Spleen (tissue), 11 donors: ENCODE measurements around the gene ATF6. TPM values are rescaled to one million over a fixed set of nuclear protein-coding genes. Genes with fewer than 3 reads are reported as not detected.

ENCODE experiments used
- DNase-seq: peaks from one replicate; pipeline ENCODE4 v3.0.0-alpha.2; 2020
- H3K27ac ChIP-seq, 8 donors: fragments of 200-600 bp; sonication (generic) in 7 of 8; 1 replicate in 4 of 8; 2 replicates in 4 of 8; pipeline versions ENCODE4 v1.5.0 to v1.8.0; 2016 to 2021; ENCODE audit warnings: inconsistent platforms in 4 of 8, mild to moderate bottlenecking in 4 of 8, moderate library complexity in 1 of 8
- H3K27me3 ChIP-seq, 7 donors: fragments of 200-600 bp; sonication (generic) in 6 of 7; replicated peaks in 1 of 7; 1 replicate in 4 of 7; 2 replicates in 3 of 7; pipeline versions ENCODE4 v1.5.0 to v1.8.0; 2016 to 2021; ENCODE audit warnings: inconsistent platforms in 3 of 7, mild to moderate bottlenecking in 1 of 7
- H3K36me3 ChIP-seq, 6 donors: fragments of 200-600 bp; sonication (generic) in 5 of 6; 1 replicate in 4 of 6; 2 replicates in 2 of 6; pipeline versions ENCODE4 v1.5.0 to v1.8.0; 2016 to 2021; ENCODE audit warnings: inconsistent platforms in 2 of 6
- H3K4me1 ChIP-seq, 6 donors: fragments of 200-600 bp; sonication (generic) in 5 of 6; 1 replicate in 3 of 6; 2 replicates in 3 of 6; pipeline versions ENCODE4 v1.5.0 to v1.8.0; 2016 to 2021; ENCODE audit warnings: inconsistent platforms in 3 of 6
- H3K4me3 ChIP-seq, 8 donors: fragments of 200-600 bp; sonication (generic) in 7 of 8; 1 replicate in 4 of 8; 2 replicates in 4 of 8; pipeline versions ENCODE4 v1.5.0 to v1.8.0; 2016 to 2021; ENCODE audit warnings: inconsistent platforms in 4 of 8, mild to moderate bottlenecking in 4 of 8, moderate library complexity in 2 of 8
- H3K9me3 ChIP-seq, 8 donors: fragments of 200-600 bp; sonication (generic) in 7 of 8; 1 replicate in 4 of 8; 2 replicates in 4 of 8; pipeline versions ENCODE4 v1.5.0 to v1.8.0; 2016 to 2021; ENCODE audit warnings: inconsistent platforms in 4 of 8
- POLR2A ChIP-seq, 3 donors: fragments of 450-650 bp; IDR thresholded peaks; one replicate each; pipeline ENCODE4 v1.5.1; 2017; ENCODE audit warnings: antibody characterized with exemption in 3 of 3, mild to moderate bottlenecking in 1 of 3
- POLR2AphosphoS5 ChIP-seq, 3 donors: sonication (generic); formaldehyde crosslinking; IDR thresholded peaks; one replicate each; pipeline ENCODE4 v1.5.1; 2017; ENCODE audit warnings: antibody characterized with exemption in 3 of 3
- WGBS, 5 donors: extraction: QIAGEN DNeasy Blood & Tissue Kit in 3 of 5; methylation state at CpG; one replicate each; pipeline versions ENCODE4 v1.1.5 to v1.1.7; 2013 to 2018; 5-methylcytosine and 5-hydroxymethylcytosine counted together
- intact Hi-C: fragments of 100-400 bp; cut with DNase I; formaldehyde crosslinking; loops from one replicate; pipeline ENCODE4 v1.15.0; 2023; ENCODE audit warnings: low total_unique reads
- polyA plus RNA-seq, 3 donors: library from polyadenylated mRNA; stranded (reverse); fragments of 200-250 nt; gene quantifications; one replicate each; pipeline ENCODE4 v1.2.1, GENCODE V29; 2013
- total RNA-seq, 7 donors: library from RNA; depleted of rRNA in 3 of 7; stranded (reverse); fragments of >200 nt in 3 of 7; fragmentation: NEBNext Ultra II Directional in 4 of 7; extraction: Animal tissue kit (Norgen Biotek cat#: 25700) in 4 of 7; gene quantifications; one replicate each; pipeline versions ENCODE4 v1.1.0 to v1.2.1, GENCODE V29; 2016 to 2021
- TF ChIP-seq, protein P1 (sequence below), 11 experiments: fragments of 200-600 bp in 7 of 11; fragments of 450-650 bp in 4 of 11; sonication (generic) in 4 of 11; IDR thresholded peaks in 8 of 11; conservative IDR thresholded peaks in 3 of 11; 1 replicate in 7 of 11; 2 replicates in 4 of 11; pipeline versions ENCODE4 v1.4.0 to v1.8.0; 2016 to 2021; ENCODE audit warnings: antibody characterized with exemption in 11 of 11, inconsistent platforms in 4 of 11, mild to moderate bottlenecking in 1 of 11
- donor health status: healthy with polysubstance abuse.
- donor health status: DM: no; HTN: no; CAD: no; lungs with moderate emphysema.
- donor health status: DM: no; HTN: no; CAD: no.
- donor health status: Bipolar disorder and iron deficiency.
- donor health status: healthy.
- donor health status: DM: no; HTN: no; CAD: no.
- donor health status: DM: yes; HTN: yes; CAD: no.

ATF6 gene
- total and polyA plus RNA-seq, 10 donors: 2.5 to 46.8 (median 33.0) TPM

GRCh38 chr1:161900160-161900559, 134.0 kb downstream of the ATF6 start:
- 94 to 97% (median 96%) methylated on average over 5 of the region's 5 CpGs for WGBS, 5 donors
- H3K27ac ChIP-seq: no peak overlapping the region
- DNase-seq: no peak
- H3K27me3 ChIP-seq: no peaks in the 10 kb centered on the region
- H3K4me1 ChIP-seq: no peaks in the 10 kb centered on the region
- H3K36me3 ChIP-seq: no peaks in the 10 kb centered on the region
- TF ChIP-seq, protein P1, sequence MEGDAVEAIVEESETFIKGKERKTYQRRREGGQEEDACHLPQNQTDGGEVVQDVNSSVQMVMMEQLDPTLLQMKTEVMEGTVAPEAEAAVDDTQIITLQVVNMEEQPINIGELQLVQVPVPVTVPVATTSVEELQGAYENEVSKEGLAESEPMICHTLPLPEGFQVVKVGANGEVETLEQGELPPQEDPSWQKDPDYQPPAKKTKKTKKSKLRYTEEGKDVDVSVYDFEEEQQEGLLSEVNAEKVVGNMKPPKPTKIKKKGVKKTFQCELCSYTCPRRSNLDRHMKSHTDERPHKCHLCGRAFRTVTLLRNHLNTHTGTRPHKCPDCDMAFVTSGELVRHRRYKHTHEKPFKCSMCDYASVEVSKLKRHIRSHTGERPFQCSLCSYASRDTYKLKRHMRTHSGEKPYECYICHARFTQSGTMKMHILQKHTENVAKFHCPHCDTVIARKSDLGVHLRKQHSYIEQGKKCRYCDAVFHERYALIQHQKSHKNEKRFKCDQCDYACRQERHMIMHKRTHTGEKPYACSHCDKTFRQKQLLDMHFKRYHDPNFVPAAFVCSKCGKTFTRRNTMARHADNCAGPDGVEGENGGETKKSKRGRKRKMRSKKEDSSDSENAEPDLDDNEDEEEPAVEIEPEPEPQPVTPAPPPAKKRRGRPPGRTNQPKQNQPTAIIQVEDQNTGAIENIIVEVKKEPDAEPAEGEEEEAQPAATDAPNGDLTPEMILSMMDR (IDR thresholded peaks at IDR 0.05 in 8 of 11, conservative IDR thresholded peaks at IDR 0.05 in 3 of 11): no peak
- no peak for TF ChIP-seq POLR2A (IDR thresholded peaks at IDR 0.05)
- no peak for TF ChIP-seq POLR2AphosphoS5 (IDR thresholded peaks at IDR 0.05)
- H3K4me3 ChIP-seq: no peak overlapping the region
- intact Hi-C loops: no loop called here
- no peaks in the 10 kb centered on the region for H3K9me3 ChIP-seq

- intact Hi-C loops: no loop called here
- no peak for DNase-seq
- no peak for TF ChIP-seq POLR2AphosphoS5 (IDR thresholded peaks at IDR 0.05)
- no peak for TF ChIP-seq POLR2A (IDR thresholded peaks at IDR 0.05)
- TF ChIP-seq, protein P1 (IDR thresholded peaks at IDR 0.05 in 8 of 11, conservative IDR thresholded peaks at IDR 0.05 in 3 of 11): no peak
- no peaks in the 10 kb centered on the region for H3K36me3 ChIP-seq
- WGBS, 5 donors: 96 to 100% (median 98%) methylated on average over 2 of the region's 2 CpGs
- H3K27ac ChIP-seq: no peak overlapping the region
- no peaks in the 10 kb centered on the region for H3K9me3 ChIP-seq
- no peaks in the 10 kb centered on the region for H3K27me3 ChIP-seq
- H3K4me3 ChIP-seq: no peak overlapping the region
- H3K4me1 ChIP-seq: no peaks in the 10 kb centered on the region
Measured at GRCh38 chr1:161902182-161902581, 136.1 kb downstream of the ATF6 start.

DNA sequence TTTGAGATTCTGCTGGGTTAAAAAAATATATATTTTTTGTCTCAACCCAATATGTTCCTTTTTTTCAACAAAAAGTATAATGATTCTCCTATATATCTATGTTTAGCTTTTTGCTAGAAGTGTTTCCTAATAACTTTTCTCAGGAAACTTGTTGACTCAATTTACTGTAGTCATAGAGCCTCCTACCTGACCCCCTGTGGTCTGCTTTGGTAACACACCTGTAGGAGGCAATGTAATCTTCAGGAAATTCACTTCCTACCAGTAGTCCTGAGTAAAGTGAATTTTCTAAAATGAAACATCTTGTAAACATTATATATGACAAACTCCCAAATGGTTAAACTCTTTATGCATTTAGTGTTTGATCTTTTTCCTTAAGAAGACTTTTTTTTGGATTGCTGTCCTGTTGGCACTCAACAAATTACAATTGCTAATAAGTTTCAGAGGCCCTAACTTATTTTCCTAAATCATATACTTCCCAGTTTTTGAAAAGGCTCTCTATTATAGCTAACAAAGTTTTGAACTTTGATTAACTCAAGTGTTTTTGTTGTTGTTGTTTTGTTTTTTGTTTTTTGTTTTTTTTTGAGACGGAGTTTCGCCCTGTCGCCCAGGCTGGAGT, 139.3 kb downstream of the ATF6 start:
- peaks cover 0 to 5% (median 0%) of the 10 kb centered on the region in 6 donors for H3K36me3 ChIP-seq
- 94 to 100% (median 98%) methylated on average over 3 of the region's 3 CpGs for WGBS, 5 donors
- intact Hi-C loops: no loop called here

DNA sequence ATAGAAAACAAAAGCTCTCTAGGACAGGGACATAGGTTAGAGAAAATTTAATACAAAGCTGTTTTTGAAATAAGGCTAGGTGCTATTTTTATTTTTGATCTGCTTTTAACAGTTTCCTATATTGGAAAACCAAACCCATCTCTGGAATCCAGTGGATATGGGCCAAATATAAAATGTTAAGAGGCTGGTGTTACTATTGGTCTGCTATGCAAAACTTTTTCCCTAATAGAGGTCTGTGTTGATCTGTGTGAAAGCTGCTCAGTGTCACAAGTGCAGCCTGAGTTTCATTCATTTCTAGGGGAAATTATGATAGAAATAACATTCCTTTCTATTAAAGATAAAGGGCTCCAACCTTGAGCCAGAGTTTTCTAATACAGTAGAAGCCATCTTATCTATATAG, 141.1 kb downstream of the ATF6 start:
- no peak for DNase-seq
- H3K36me3 ChIP-seq: peaks cover 0 to 12% (median 0%) of the 10 kb centered on the region in 6 donors
- TF ChIP-seq POLR2AphosphoS5 (IDR thresholded peaks at IDR 0.05): no peak
- TF ChIP-seq, protein P1 (IDR thresholded peaks at IDR 0.05 in 8 of 11, conservative IDR thresholded peaks at IDR 0.05 in 3 of 11): no peak
- H3K27ac ChIP-seq: no peak overlapping the region
- intact Hi-C loops: no loop called here
- peaks cover 0 to 5% (median 0%) of the 10 kb centered on the region in 6 donors for H3K4me1 ChIP-seq
- H3K4me3 ChIP-seq: no peak overlapping the region
- H3K27me3 ChIP-seq: no peaks in the 10 kb centered on the region
- no peaks in the 10 kb centered on the region for H3K9me3 ChIP-seq

More for the DNA sequence above, 139.3 kb downstream of the ATF6 start:
- no peaks in the 10 kb centered on the region for H3K9me3 ChIP-seq
- H3K4me1 ChIP-seq: peaks cover 0 to 3% (median 0%) of the 10 kb centered on the region in 6 donors
- H3K27me3 ChIP-seq: no peaks in the 10 kb centered on the region
- TF ChIP-seq POLR2AphosphoS5 (IDR thresholded peaks at IDR 0.05) (no peak), POLR2A (IDR thresholded peaks at IDR 0.05) (no peak)
- TF ChIP-seq, protein P1 (IDR thresholded peaks at IDR 0.05 in 8 of 11, conservative IDR thresholded peaks at IDR 0.05 in 3 of 11): peak in 8 of 11 experiments; percentile 9 to 62 (median 42)
- no peak overlapping the region for H3K4me3 ChIP-seq
- DNase-seq: no peak
- H3K27ac ChIP-seq: no peak overlapping the region
